Measurements from ENCODE around the gene DGUOK.

GRCh38 chr2:73993376-73993775 lies 66.7 kb downstream of the DGUOK start:
- TF ChIP-seq CTCF (IDR thresholded peaks at IDR 0.05; ENCODE audit: poor library complexity, severe bottlenecking) (no peak), EZH2 (IDR thresholded peaks at IDR 0.05; ENCODE audit: borderline replicate concordance, insufficient read depth, low read length, poor library complexity, severe bottlenecking) (no peak), SMC3 (conservative IDR thresholded peaks at IDR 0.05; ENCODE audit: poor library complexity) (no peak), REST (IDR thresholded peaks at IDR 0.05; ENCODE audit: borderline replicate concordance) (no peak), POLR2AphosphoS5 (IDR thresholded peaks at IDR 0.05) (no peak), TAF1 (IDR thresholded peaks at IDR 0.05; ENCODE audit: low read depth) (no peak), EP300 (conservative IDR thresholded peaks at IDR 0.05; ENCODE audit: poor library complexity, severe bottlenecking) (no peak)

Measured in neural cell (in vitro differentiated cells).